Coronary artery (tissue), 2 donors: Measurements from ENCODE around the gene VEGFB.

Experiments used
- DNase-seq: peaks from one replicate; pipeline ENCODE4 v3.0.0-alpha.2; 2017; ENCODE audit warnings: low spot score
- H3K27ac ChIP-seq, 2 donors: fragments of 200-600 bp; sonication (generic); one replicate each; pipeline ENCODE4 v1.5.1; 2016 to 2019
- H3K4me3 ChIP-seq: fragments of 200-600 bp; sonication (generic); 2 replicates; pipeline ENCODE4 v1.5.1; 2016; ENCODE audit warnings: mild to moderate bottlenecking, moderate library complexity
- CTCF ChIP-seq: fragments of 200-600 bp; sonication (generic); IDR thresholded peaks from one replicate; pipeline ENCODE4 v1.5.1; 2019; ENCODE audit warnings: antibody characterized with exemption

Gene VEGFB

GRCh38 chr11:64216879-64217278 lies 17.5 kb upstream of the VEGFB start:
- DNase-seq, result no peak
- Histone ChIP-seq H3K27ac (no peak overlapping the region), H3K4me3 (no peak overlapping the region)
- TF ChIP-seq CTCF, result no peak

- Histone ChIP-seq H3K4me3 (no peak overlapping the region), H3K27ac (no peak overlapping the region)
- TF ChIP-seq CTCF, result no peak
- DNase-seq, result no peak
Measured at GRCh38 chr11:64218628-64219353, 15.6 kb upstream of the VEGFB start.

- Histone ChIP-seq H3K4me3 (no peak overlapping the region), H3K27ac (no peak overlapping the region)
- no peak for DNase-seq
- TF ChIP-seq CTCF, result no peak
Measured at GRCh38 chr11:64219354-64219684, 15.1 kb upstream of the VEGFB start.

- no peak for TF ChIP-seq CTCF
- Histone ChIP-seq H3K4me3 (no peak overlapping the region), H3K27ac (no peak overlapping the region)
- no peak for DNase-seq
Measured at GRCh38 chr11:64219755-64220154, 14.6 kb upstream of the VEGFB start.

GRCh38 chr11:64220271-64220670 lies 14.1 kb upstream of the VEGFB start:
- Histone ChIP-seq H3K27ac (no peak overlapping the region), H3K4me3 (no peak overlapping the region)
- TF ChIP-seq CTCF, result no peak
- no peak for DNase-seq

- no peak overlapping the region for H3K27ac ChIP-seq
Measured at GRCh38 chr11:64220798-64221197, 13.6 kb upstream of the VEGFB start.

More at GRCh38 chr11:64220798-64221197, 13.6 kb upstream of the VEGFB start:
- no peak overlapping the region for H3K4me3 ChIP-seq
- DNase-seq, result no peak
- no peak for TF ChIP-seq CTCF
